ENCODE results near the gene UAP1. TPM values are rescaled to one million over a fixed set of nuclear protein-coding genes. Genes with fewer than 3 reads are reported as not detected.

Gene UAP1
- total and polyA plus RNA-seq, 2 donors (not counting 1 experiment from before 2014, with no cell fraction given), result 5.3 to 16.4 TPM

DNA sequence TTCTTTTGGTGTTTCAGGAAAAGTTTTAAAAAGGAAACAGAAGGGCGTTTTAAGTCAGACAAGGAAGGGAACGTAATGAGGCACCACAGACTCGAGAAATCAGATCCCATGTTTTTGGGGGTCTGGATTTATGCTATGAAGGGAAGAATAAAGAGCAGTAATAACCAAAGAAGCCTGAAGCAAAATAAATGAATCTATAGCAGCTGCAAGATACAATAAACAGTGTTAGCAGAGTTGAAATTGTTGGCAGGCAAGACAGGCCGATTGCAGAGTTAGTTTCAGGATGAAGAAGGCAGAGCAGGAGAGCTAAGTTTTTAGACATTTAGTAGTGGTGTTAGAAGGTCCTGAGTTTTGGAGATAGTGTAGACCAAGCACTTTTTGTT, 71.2 kb downstream of the UAP1 start:
- intact Hi-C loops (cut with micrococcal nuclease), result no loop called here
- Mint-ChIP-seq H3K4me1 (no peaks in the 10 kb centered on the region), H3K27me3 (peaks cover 13% of the 10 kb centered on the region), H3K9me3 (ENCODE audit: insufficient read depth) (no peaks in the 10 kb centered on the region), H3K4me3 (no peak overlapping the region), H3K27ac (no peak overlapping the region)
- no peaks in the 10 kb centered on the region for H3K36me3 ChIP-seq (replicated peaks in 1 of 2; ENCODE audit: control extremely low read depth in 1 of 2, control insufficient read depth in 1 of 2, extremely low read depth in 1 of 2, insufficient read depth in 2 of 2, low read length in 1 of 2)
- no peaks in the 10 kb centered on the region for H3K4me1 ChIP-seq (ENCODE audit: control insufficient read depth in 2 of 2, insufficient read depth in 2 of 2, low read length in 2 of 2)
- POLR2A ChIA-PET, result no interaction called here
- H4K20me1 ChIP-seq (ENCODE audit: control insufficient read depth, insufficient read depth, low read length, poor library complexity, severe bottlenecking), result no peaks in the 10 kb centered on the region
- no peak overlapping the region for H2AFZ ChIP-seq (ENCODE audit: insufficient read depth, low read depth, low read length, poor library complexity, severe bottlenecking)
- CTCF ChIA-PET, result no interaction called here
- TF ChIP-seq EZH2 (IDR thresholded peaks at IDR 0.05; ENCODE audit: borderline replicate concordance, insufficient read depth, low read depth, low read length, poor library complexity, severe bottlenecking) (no peak), CTCF (IDR thresholded peaks at IDR 0.05) (no peak)
- H3K9ac ChIP-seq (ENCODE audit: low read length), result no peak overlapping the region
- H3K4me2 ChIP-seq (replicated peaks; ENCODE audit: low read depth, low read length, poor library complexity, severe bottlenecking), result no peak overlapping the region
- no peak overlapping the region for H3K4me3 ChIP-seq (ENCODE audit: control extremely low read depth in 1 of 5, extremely low read depth in 1 of 5, insufficient read depth in 1 of 5, low read depth in 2 of 5, low read length in 4 of 5)
- H3K79me2 ChIP-seq (ENCODE audit: control insufficient read depth, insufficient read depth, low read length), result no peaks in the 10 kb centered on the region
- ATAC-seq (ENCODE audit: low read depth) (no peak), DNase-seq (no peak)
- no peak overlapping the region for H3K27ac ChIP-seq (ENCODE audit: low read length in 2 of 2)
- H3K9me3 ChIP-seq (ENCODE audit: control extremely low read depth in 1 of 3, control insufficient read depth in 2 of 3, insufficient read depth in 1 of 3, low read length in 2 of 3), result no peaks in the 10 kb centered on the region
- H3K27me3 ChIP-seq (replicated peaks in 1 of 4; ENCODE audit: control extremely low read depth in 1 of 4, control insufficient read depth in 3 of 4, insufficient read depth in 4 of 4, low read length in 3 of 4), result peaks cover 0 to 7% (median 2%) of the 10 kb centered on the region in 4 experiments
- WGBS (ENCODE audit: insufficient coverage), result 91% methylated on average over 3 of the region's 4 CpGs

- TF ChIP-seq CTCF (IDR thresholded peaks at IDR 0.05) (no peak), EZH2 (IDR thresholded peaks at IDR 0.05; ENCODE audit: borderline replicate concordance, insufficient read depth, low read depth, low read length, poor library complexity, severe bottlenecking) (no peak)
- no peaks in the 10 kb centered on the region for H3K9me3 ChIP-seq (ENCODE audit: control extremely low read depth in 1 of 3, control insufficient read depth in 2 of 3, insufficient read depth in 1 of 3, low read length in 2 of 3)
- no peaks in the 10 kb centered on the region for H3K79me2 ChIP-seq (ENCODE audit: control insufficient read depth, insufficient read depth, low read length)
- ATAC-seq (ENCODE audit: low read depth), result no peak
- intact Hi-C loops (cut with micrococcal nuclease), result no loop called here
- ChIA-PET CTCF (no interaction called here), POLR2A (no interaction called here)
- no peaks in the 10 kb centered on the region for H3K4me1 Mint-ChIP-seq
- H4K20me1 ChIP-seq (ENCODE audit: control insufficient read depth, insufficient read depth, low read length, poor library complexity, severe bottlenecking), result no peaks in the 10 kb centered on the region
- WGBS (ENCODE audit: insufficient coverage), result 74% methylated on average over 3 of the region's 8 CpGs
- no peaks in the 10 kb centered on the region for H3K4me1 ChIP-seq (ENCODE audit: control insufficient read depth in 2 of 2, insufficient read depth in 2 of 2, low read length in 2 of 2)
- no peak overlapping the region for H3K27ac Mint-ChIP-seq
- no peak overlapping the region for H3K4me2 ChIP-seq (replicated peaks; ENCODE audit: low read depth, low read length, poor library complexity, severe bottlenecking)
- no peaks in the 10 kb centered on the region for H3K9me3 Mint-ChIP-seq (ENCODE audit: insufficient read depth)
- no peak overlapping the region for H3K27ac ChIP-seq (ENCODE audit: low read length in 2 of 2)
- DNase-seq, result no peak
- H3K27me3 Mint-ChIP-seq, result peaks cover 14% of the 10 kb centered on the region
- H2AFZ ChIP-seq (ENCODE audit: insufficient read depth, low read depth, low read length, poor library complexity, severe bottlenecking), result no peak overlapping the region
- no peak overlapping the region for H3K4me3 Mint-ChIP-seq
- H3K27me3 ChIP-seq (replicated peaks in 1 of 4; ENCODE audit: control extremely low read depth in 1 of 4, control insufficient read depth in 3 of 4, insufficient read depth in 4 of 4, low read length in 3 of 4), result peaks cover 0 to 7% (median 2%) of the 10 kb centered on the region in 4 experiments
- no peaks in the 10 kb centered on the region for H3K36me3 ChIP-seq (replicated peaks in 1 of 2; ENCODE audit: control extremely low read depth in 1 of 2, control insufficient read depth in 1 of 2, extremely low read depth in 1 of 2, insufficient read depth in 2 of 2, low read length in 1 of 2)
- no peak overlapping the region for H3K4me3 ChIP-seq (ENCODE audit: control extremely low read depth in 1 of 5, extremely low read depth in 1 of 5, insufficient read depth in 1 of 5, low read depth in 2 of 5, low read length in 4 of 5)
- H3K9ac ChIP-seq (ENCODE audit: low read length), result no peak overlapping the region
These were observed 71.7 kb downstream of the UAP1 start for GRCh38 chr1:162633081-162633762.
